ENCODE results near the gene LLPH.
"Not testable (repeated sequence)": the region's sequence is repeated elsewhere in the genome, so short reads cannot be mapped to it uniquely, and the experiment has no call there.

LLPH gene

GRCh38 chr12:66130267-66131066, at the start of gene LLPH:
LLPH (minus strand) TSS chr12:66130750; CDS start chr12:66129106, 1,644 bp downstream.
- peak; percentile 75 to 86 (median 82) for DNase-seq

GRCh38 chr12:66176105-66176900, 45.8 kb upstream of the LLPH start:
- DNase-seq: no peak

GRCh38 chr12:66174391-66175325, 44.1 kb upstream of the LLPH start:
- DNase-seq: not testable (repeated sequence)

- DNase-seq: no peak
Observed at GRCh38 chr12:66170606-66171005, 40.1 kb upstream of the LLPH start.

GRCh38 chr12:66169221-66170170, 38.9 kb upstream of the LLPH start, which contains the start of gene TMBIM4:
TMBIM4 (minus strand) TSS chr12:66169996; CDS start chr12:66169951, 45 bp downstream.
- peak; percentile 75 to 93 (median 86) for DNase-seq

GRCh38 chr12:66168410-66168809, 37.9 kb upstream of the LLPH start:
- DNase-seq: no peak

GRCh38 chr12:66166561-66166960, 36.0 kb upstream of the LLPH start:
- DNase-seq: no peak

- no peak for DNase-seq
Observed at GRCh38 chr12:66165141-66165540, 34.6 kb upstream of the LLPH start.

GRCh38 chr12:66164349-66164821, 33.8 kb upstream of the LLPH start:
- DNase-seq: no peak

- DNase-seq: no peak
Observed at GRCh38 chr12:66163289-66163688, 32.7 kb upstream of the LLPH start.

- DNase-seq: no peak
Observed at GRCh38 chr12:66162701-66163100, 32.2 kb upstream of the LLPH start.

GRCh38 chr12:66160704-66161103, 30.2 kb upstream of the LLPH start:
- no peak for DNase-seq

- DNase-seq: no peak
Observed at GRCh38 chr12:66159123-66159522, 28.6 kb upstream of the LLPH start.

- DNase-seq: no peak
Observed at GRCh38 chr12:66156654-66157053, 26.1 kb upstream of the LLPH start.

- DNase-seq: no peak
Observed at GRCh38 chr12:66154776-66155175, 24.2 kb upstream of the LLPH start.

- no peak for DNase-seq
Observed at GRCh38 chr12:66152732-66153131, 22.2 kb upstream of the LLPH start.

- DNase-seq: no peak
Observed at GRCh38 chr12:66149702-66150398, 19.3 kb upstream of the LLPH start.

GRCh38 chr12:66144791-66145754, 14.5 kb upstream of the LLPH start:
- DNase-seq: peak in 1 of 6 experiments; percentile 10

GRCh38 chr12:66143868-66144267, 13.3 kb upstream of the LLPH start:
- DNase-seq: no peak

- no peak for DNase-seq
Observed at GRCh38 chr12:66142826-66143225, 12.3 kb upstream of the LLPH start.
